GM23338 (cell line): ENCODE results near the gene MCU.
"Not testable (repeated sequence)": the region's sequence is repeated elsewhere in the genome, so short reads cannot be mapped to it uniquely, and the experiment has no call there.

ENCODE experiments used
- EZH2phosphoT487 ChIP-seq: fragments of 200-600 bp; sonication (generic); IDR thresholded peaks from one replicate; pipeline ENCODE4 v1.8.1; 2018; ENCODE audit warnings: antibody characterized with exemption; ENCODE audit not compliant: unreplicated experiment
- JUNB ChIP-seq: IDR thresholded peaks from one replicate; pipeline ENCODE4 v1.6.1; 2016; ENCODE audit warnings: antibody characterized with exemption; ENCODE audit not compliant: unreplicated experiment
- POLR2AphosphoS5 ChIP-seq: IDR thresholded peaks from 2 replicates; pipeline ENCODE4 v1.6.1; 2016; ENCODE audit warnings: antibody characterized with exemption, low read depth
- TF ChIP-seq, protein P1 (sequence below), 2 experiments: fragments of 200-600 bp in 1 of 2; sonication (generic) in 1 of 2; conservative IDR thresholded peaks; 2 replicates each; pipeline versions ENCODE4 v1.5.1 to v1.6.1; 2016 to 2017; ENCODE audit warnings: antibody characterized with exemption in 2 of 2, low read depth in 2 of 2, mild to moderate bottlenecking in 2 of 2, moderate library complexity in 1 of 2
- TF ChIP-seq, protein P2 (sequence below): IDR thresholded peaks from one replicate; pipeline ENCODE4 v1.6.1; 2018; ENCODE audit warnings: antibody characterized with exemption; ENCODE audit not compliant: unreplicated experiment

DNA sequence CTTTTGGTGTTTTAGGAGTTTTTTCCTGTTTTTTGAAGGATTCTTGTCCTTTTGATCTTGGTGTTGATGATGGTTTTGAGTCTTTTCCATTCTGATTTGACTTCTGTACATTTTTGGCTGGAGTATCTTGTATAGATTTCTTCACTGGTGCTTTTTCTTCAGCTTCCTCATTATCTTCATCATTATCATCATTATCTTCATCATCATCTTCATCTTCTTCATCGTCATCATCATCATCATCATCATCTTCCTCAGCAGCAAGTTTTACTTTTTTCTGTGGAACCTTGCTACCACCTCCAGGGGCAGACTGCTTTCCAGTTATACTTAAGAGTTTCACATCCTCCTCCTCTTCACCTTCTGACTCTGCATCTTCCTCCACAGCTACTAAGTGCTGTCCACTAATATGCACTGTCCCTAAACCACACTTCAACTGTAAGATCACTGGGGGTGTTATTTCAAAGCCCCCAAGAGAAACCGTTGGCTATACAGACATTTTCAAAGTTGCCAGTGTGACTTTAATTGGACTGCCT lies 225.9 kb downstream of the MCU start:
- TF ChIP-seq, protein P1, sequence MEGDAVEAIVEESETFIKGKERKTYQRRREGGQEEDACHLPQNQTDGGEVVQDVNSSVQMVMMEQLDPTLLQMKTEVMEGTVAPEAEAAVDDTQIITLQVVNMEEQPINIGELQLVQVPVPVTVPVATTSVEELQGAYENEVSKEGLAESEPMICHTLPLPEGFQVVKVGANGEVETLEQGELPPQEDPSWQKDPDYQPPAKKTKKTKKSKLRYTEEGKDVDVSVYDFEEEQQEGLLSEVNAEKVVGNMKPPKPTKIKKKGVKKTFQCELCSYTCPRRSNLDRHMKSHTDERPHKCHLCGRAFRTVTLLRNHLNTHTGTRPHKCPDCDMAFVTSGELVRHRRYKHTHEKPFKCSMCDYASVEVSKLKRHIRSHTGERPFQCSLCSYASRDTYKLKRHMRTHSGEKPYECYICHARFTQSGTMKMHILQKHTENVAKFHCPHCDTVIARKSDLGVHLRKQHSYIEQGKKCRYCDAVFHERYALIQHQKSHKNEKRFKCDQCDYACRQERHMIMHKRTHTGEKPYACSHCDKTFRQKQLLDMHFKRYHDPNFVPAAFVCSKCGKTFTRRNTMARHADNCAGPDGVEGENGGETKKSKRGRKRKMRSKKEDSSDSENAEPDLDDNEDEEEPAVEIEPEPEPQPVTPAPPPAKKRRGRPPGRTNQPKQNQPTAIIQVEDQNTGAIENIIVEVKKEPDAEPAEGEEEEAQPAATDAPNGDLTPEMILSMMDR (conservative IDR thresholded peaks at IDR 0.05; ENCODE audit: low read depth in 2 of 2), result not testable (repeated sequence)
- TF ChIP-seq, protein P2, sequence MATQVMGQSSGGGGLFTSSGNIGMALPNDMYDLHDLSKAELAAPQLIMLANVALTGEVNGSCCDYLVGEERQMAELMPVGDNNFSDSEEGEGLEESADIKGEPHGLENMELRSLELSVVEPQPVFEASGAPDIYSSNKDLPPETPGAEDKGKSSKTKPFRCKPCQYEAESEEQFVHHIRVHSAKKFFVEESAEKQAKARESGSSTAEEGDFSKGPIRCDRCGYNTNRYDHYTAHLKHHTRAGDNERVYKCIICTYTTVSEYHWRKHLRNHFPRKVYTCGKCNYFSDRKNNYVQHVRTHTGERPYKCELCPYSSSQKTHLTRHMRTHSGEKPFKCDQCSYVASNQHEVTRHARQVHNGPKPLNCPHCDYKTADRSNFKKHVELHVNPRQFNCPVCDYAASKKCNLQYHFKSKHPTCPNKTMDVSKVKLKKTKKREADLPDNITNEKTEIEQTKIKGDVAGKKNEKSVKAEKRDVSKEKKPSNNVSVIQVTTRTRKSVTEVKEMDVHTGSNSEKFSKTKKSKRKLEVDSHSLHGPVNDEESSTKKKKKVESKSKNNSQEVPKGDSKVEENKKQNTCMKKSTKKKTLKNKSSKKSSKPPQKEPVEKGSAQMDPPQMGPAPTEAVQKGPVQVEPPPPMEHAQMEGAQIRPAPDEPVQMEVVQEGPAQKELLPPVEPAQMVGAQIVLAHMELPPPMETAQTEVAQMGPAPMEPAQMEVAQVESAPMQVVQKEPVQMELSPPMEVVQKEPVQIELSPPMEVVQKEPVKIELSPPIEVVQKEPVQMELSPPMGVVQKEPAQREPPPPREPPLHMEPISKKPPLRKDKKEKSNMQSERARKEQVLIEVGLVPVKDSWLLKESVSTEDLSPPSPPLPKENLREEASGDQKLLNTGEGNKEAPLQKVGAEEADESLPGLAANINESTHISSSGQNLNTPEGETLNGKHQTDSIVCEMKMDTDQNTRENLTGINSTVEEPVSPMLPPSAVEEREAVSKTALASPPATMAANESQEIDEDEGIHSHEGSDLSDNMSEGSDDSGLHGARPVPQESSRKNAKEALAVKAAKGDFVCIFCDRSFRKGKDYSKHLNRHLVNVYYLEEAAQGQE, result not testable (repeated sequence)
- TF ChIP-seq JUNB, POLR2AphosphoS5, EZH2phosphoT487: not testable (repeated sequence)
